Common myeloid progenitor, CD34-positive (primary cell): Measurements from ENCODE around the gene BAG5.

Source experiments
- CTCF ChIA-PET: fragments of 350-600 bp; sonication (Branson Sonifier 250); formaldehyde crosslinking; loops from one replicate; lab custom pipeline; 2021; ENCODE audit warnings: antibody characterized with exemption; lab: Charles Lee
- POLR2A ChIA-PET: fragments of 350-600 bp; sonication (Branson Sonifier 250); formaldehyde crosslinking; loops from one replicate; lab custom pipeline; 2021; ENCODE audit warnings: antibody characterized with exemption; lab: Charles Lee
- DNase-seq, 3 donors: peaks; one replicate each; pipeline versions ENCODE4 v3.0.0 to v3.0.0-alpha.2; 2013
- H3K27ac ChIP-seq, 2 experiments: 1 replicate in 1 of 2; 2 replicates in 1 of 2; pipeline ENCODE4 v1.7.0; 2013; ENCODE audit warnings: inconsistent platforms in 2 of 2, low read length in 2 of 2, mild to moderate bottlenecking in 2 of 2, low read depth in 1 of 2, moderate library complexity in 1 of 2; ENCODE audit not compliant: severe bottlenecking in 2 of 2, insufficient read depth in 1 of 2, poor library complexity in 1 of 2
- H3K27me3 ChIP-seq, 5 experiments: replicated peaks in 2 of 5; 1 replicate in 3 of 5; 2 replicates in 2 of 5; pipeline versions ENCODE4 v1.6.1 to v1.7.0; 2013; ENCODE audit warnings: low read length in 4 of 5, mild to moderate bottlenecking in 2 of 5, moderate library complexity in 2 of 5, inconsistent platforms in 1 of 5; ENCODE audit not compliant: insufficient read depth in 5 of 5, control insufficient read depth in 4 of 5
- H3K36me3 ChIP-seq, 4 experiments: 1 replicate in 2 of 4; 2 replicates in 2 of 4; pipeline versions ENCODE4 v1.6.1 to v1.7.0; 2013; ENCODE audit warnings: low read length in 3 of 4, control low read depth in 1 of 4, mild to moderate bottlenecking in 1 of 4; ENCODE audit not compliant: control insufficient read depth in 4 of 4, insufficient read depth in 4 of 4
- H3K4me1 ChIP-seq, 4 experiments: 1 replicate in 3 of 4; 2 replicates in 1 of 4; pipeline versions ENCODE4 v1.6.1 to v1.7.1; 2013; ENCODE audit warnings: low read length in 3 of 4, mild to moderate bottlenecking in 3 of 4, control low read depth in 1 of 4, inconsistent platforms in 1 of 4, moderate library complexity in 1 of 4; ENCODE audit not compliant: control insufficient read depth in 4 of 4, insufficient read depth in 4 of 4; ENCODE audit errors: control extremely low read depth in 1 of 4
- H3K4me3 ChIP-seq, 7 experiments: 1 replicate in 4 of 7; 2 replicates in 3 of 7; pipeline versions ENCODE4 v1.5.1 to v1.7.0; 2013; ENCODE audit warnings: mild to moderate bottlenecking in 7 of 7, low read length in 6 of 7, moderate library complexity in 6 of 7, inconsistent platforms in 2 of 7, low read depth in 2 of 7, control low read depth in 1 of 7; ENCODE audit not compliant: insufficient read depth in 4 of 7, control insufficient read depth in 1 of 7; ENCODE audit errors: extremely low read depth in 1 of 7
- H3K9me3 ChIP-seq, 5 experiments: 1 replicate in 4 of 5; 2 replicates in 1 of 5; pipeline versions ENCODE4 v1.6.1 to v1.7.1; 2013; ENCODE audit warnings: low read length in 4 of 5, mild to moderate bottlenecking in 2 of 5, inconsistent platforms in 1 of 5, low read depth in 1 of 5, moderate library complexity in 1 of 5; ENCODE audit not compliant: control insufficient read depth in 4 of 5, insufficient read depth in 2 of 5; ENCODE audit errors: control extremely low read depth in 1 of 5
- WGBS: methylation state at CpG from one replicate; pipeline ENCODE4 v1.1.5; 2013; ENCODE audit not compliant: insufficient coverage; 5-methylcytosine and 5-hydroxymethylcytosine counted together

The BAG5 gene

GRCh38 chr14:103531421-103532215 is 30.8 kb downstream of the BAG5 start:
- no peak overlapping the region for H3K27ac ChIP-seq
- WGBS = 96% methylated on average over 14 of the region's 15 CpGs

DNA sequence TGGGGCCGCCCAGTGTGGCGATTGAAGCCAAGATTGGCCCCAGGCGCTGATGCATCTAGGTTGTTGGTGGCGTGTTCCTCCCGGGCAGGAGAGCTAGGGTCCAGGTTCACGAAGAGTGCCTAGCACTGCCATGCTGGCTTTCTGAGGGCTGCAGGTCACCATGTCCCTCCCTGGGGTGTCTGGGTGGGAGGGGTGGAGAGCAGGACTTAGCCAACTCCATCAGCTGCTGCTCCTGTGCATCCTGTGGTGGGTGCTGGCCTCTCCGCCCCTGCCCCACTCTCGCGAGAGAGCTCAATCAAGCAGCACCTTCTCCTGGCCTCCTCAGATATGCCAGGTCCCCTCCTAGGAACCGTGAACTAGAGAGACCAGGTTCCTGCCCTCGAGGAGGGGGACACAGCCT is 31.6 kb downstream of the BAG5 start:
- Histone ChIP-seq H3K36me3 (peaks cover 0 to 49% (median 18%) of the 10 kb centered on the region in 4 experiments), H3K4me1 (peaks cover 0 to 42% (median 30%) of the 10 kb centered on the region in 4 experiments), H3K27me3 (no peaks in the 10 kb centered on the region), H3K9me3 (no peaks in the 10 kb centered on the region), H3K27ac (no peak overlapping the region), H3K4me3 (no peak overlapping the region)
- DNase-seq = no peak
- ChIA-PET CTCF (interaction anchor here (0.8 to 5.4 kb wide), 7 partner anchors 11 to 28 kb away, joined by 3 to 46 read pairs (median 3); no protein-coding TSS in a partner anchor), POLR2A (no interaction called here)
- 90% methylated on average over 11 of the region's 11 CpGs for WGBS

More at GRCh38 chr14:103531421-103532215, 30.8 kb downstream of the BAG5 start:
- H3K4me3 ChIP-seq = no peak overlapping the region
- H3K9me3 ChIP-seq = no peaks in the 10 kb centered on the region
- peaks cover 0 to 49% (median 20%) of the 10 kb centered on the region in 4 experiments for H3K36me3 ChIP-seq
- ChIA-PET POLR2A (no interaction called here), CTCF (interaction anchor here (1.1 to 5.4 kb wide), 5 partner anchors 12 to 26 kb away, joined by 3 to 46 read pairs (median 4); no protein-coding TSS in a partner anchor)
- peaks cover 0 to 35% (median 26%) of the 10 kb centered on the region in 4 experiments for H3K4me1 ChIP-seq
- H3K27me3 ChIP-seq = no peaks in the 10 kb centered on the region
- no peak for DNase-seq

- peak in 2 of 3 donors; percentile 35 to 40 for DNase-seq
- no peak overlapping the region for H3K27ac ChIP-seq
- POLR2A ChIA-PET = interaction anchor here (0.5 to 1.1 kb wide), 2 partner anchors 9 to 596 kb away, joined by 3 to 4 read pairs; no protein-coding TSS in a partner anchor
Measured at GRCh38 chr14:103530390-103530789, 32.1 kb downstream of the BAG5 start.

GRCh38 chr14:103529383-103530365 is 32.8 kb downstream of the BAG5 start:
- Histone ChIP-seq H3K9me3 (no peaks in the 10 kb centered on the region), H3K36me3 (peaks cover 0 to 43% (median 11%) of the 10 kb centered on the region in 4 experiments), H3K4me1 (peaks cover 0 to 43% (median 30%) of the 10 kb centered on the region in 4 experiments), H3K27ac (peak overlapping the region; percentile 66 to 80), H3K4me3 (peak overlapping the region; percentile 58 to 95 (median 84)), H3K27me3 (no peaks in the 10 kb centered on the region)
- DNase-seq = no peak
- WGBS = 66% methylated on average over 36 of the region's 42 CpGs
- ChIA-PET CTCF (interaction anchor here (0.8 to 5.4 kb wide), 4 partner anchors 10 to 35 kb away, joined by 3 to 46 read pairs (median 3); no protein-coding TSS in a partner anchor), POLR2A (interaction anchor here (0.5 to 1.1 kb wide), 3 partner anchors 8 to 956 kb away, joined by 3 to 4 read pairs (median 3); no protein-coding TSS in a partner anchor)

More at GRCh38 chr14:103530390-103530789, 32.1 kb downstream of the BAG5 start:
- peaks cover 0 to 42% (median 30%) of the 10 kb centered on the region in 4 experiments for H3K4me1 ChIP-seq
- H3K27me3 ChIP-seq = no peaks in the 10 kb centered on the region
- WGBS = 93% methylated on average over 7 of the region's 7 CpGs
- H3K9me3 ChIP-seq = no peaks in the 10 kb centered on the region
- H3K4me3 ChIP-seq = peak overlapping the region in 4 of 7 experiments; percentile 83 to 88 (median 86)
- CTCF ChIA-PET = interaction anchor here (0.8 to 5.4 kb wide), 4 partner anchors 11 to 28 kb away, joined by 3 to 46 read pairs (median 3); no protein-coding TSS in a partner anchor
- peaks cover 0 to 46% (median 14%) of the 10 kb centered on the region in 4 experiments for H3K36me3 ChIP-seq

DNA sequence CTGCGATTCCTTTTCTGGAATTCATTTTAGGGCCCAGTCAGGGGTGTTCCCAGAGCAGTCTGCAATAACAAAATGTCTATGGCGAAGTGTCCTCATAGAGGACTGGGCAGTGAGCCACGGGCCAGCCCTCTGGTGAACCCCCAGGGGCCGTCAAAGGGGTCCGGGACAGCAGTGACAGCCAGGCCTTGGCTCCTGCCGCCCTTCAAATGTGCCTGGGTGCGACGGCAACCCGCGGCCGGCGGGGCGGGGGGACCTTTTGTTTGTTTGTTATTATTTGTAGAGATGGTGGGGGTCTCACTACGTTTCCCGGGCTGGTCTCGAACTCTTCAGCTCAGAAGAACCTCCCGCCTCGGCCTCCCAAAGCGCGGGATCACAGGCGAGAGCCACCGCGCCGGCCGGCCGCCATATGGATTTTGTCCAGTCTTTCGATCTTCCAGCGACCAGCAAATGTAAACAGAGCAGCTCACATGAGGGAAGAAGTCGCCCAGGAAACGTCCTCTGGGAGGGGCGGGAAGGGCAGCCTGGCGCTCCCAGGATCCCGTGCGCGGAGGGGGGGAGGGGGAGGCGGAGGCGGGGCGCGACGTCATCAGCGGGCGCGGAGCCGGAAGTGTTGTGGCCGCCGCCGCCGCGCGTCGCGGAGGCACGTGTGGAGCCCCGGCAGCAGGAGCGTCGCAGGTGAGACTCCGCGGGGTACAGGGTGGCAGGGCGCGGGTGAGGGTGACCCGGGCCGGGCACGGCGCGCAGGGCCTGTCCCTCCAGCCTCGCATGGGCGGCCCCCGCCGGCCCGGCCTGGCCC is 33.7 kb downstream of the BAG5 start, which contains the start of gene TRMT61A:
Gene TRMT61A, plus strand, starts transcription at position 610 of the 796 bp plus-strand sequence. CDS start 783 bp downstream, outside the sequence.
- peaks cover 0 to 5% (median 2%) of the 10 kb centered on the region in 5 experiments for H3K27me3 ChIP-seq
- peak within 1 kb of the TSS; percentile 70 to 87 for H3K27ac ChIP-seq
- peaks cover 0 to 35% (median 8%) of the 10 kb centered on the region in 4 experiments for H3K36me3 ChIP-seq
- peaks cover 0 to 2% (median 0%) of the 10 kb centered on the region in 5 experiments for H3K9me3 ChIP-seq
- 6% methylated on average over 38 of the region's 70 CpGs for WGBS
- DNase-seq = peak; percentile 59 to 71 (median 68)
- ChIA-PET CTCF (interaction anchor here (0.7 to 5.4 kb wide), 4 partner anchors 9 to 28 kb away, joined by 3 to 46 read pairs (median 5); no protein-coding TSS in a partner anchor), POLR2A (interaction anchor here (0.6 kb wide), 1 partner anchor 955 kb away, joined by 3 read pairs; no protein-coding TSS in a partner anchor)
- H3K4me3 ChIP-seq = peak within 1 kb of the TSS; percentile 58 to 95 (median 84)
- H3K4me1 ChIP-seq = peaks cover 0 to 50% (median 31%) of the 10 kb centered on the region in 4 experiments
